Epidermal melanocyte (primary cell): Measurements from ENCODE around the gene CFL1.
"Not testable (repeated sequence)": the region's sequence is repeated elsewhere in the genome, so short reads cannot be mapped to it uniquely, and the experiment has no call there.

ENCODE experiments used
- DNase-seq: peaks from one replicate; pipeline ENCODE4 v3.0.0; 2011; ENCODE audit warnings: low spot score; ENCODE audit not compliant: insufficient read length

The CFL1 gene

GRCh38 chr11:65857853-65858680 is at the start of gene CFL1:
Gene CFL1 (minus strand): TSS chr11:65858180. CDS start chr11:65858099, 81 bp downstream.
- peak; percentile 91 for DNase-seq

GRCh38 chr11:65906602-65907001 is 48.6 kb upstream of the CFL1 start:
- DNase-seq: no peak

GRCh38 chr11:65903715-65904114 is 45.7 kb upstream of the CFL1 start:
- no peak for DNase-seq

- peak; percentile 37 for DNase-seq
Observed at GRCh38 chr11:65903068-65903481, 45.1 kb upstream of the CFL1 start.

GRCh38 chr11:65900899-65901180 is 42.9 kb upstream of the CFL1 start:
- no peak for DNase-seq

- DNase-seq: peak; percentile 85
Observed at GRCh38 chr11:65900125-65900898, 42.3 kb upstream of the CFL1 start, which contains the start of gene FOSL1. Gene FOSL1 (minus strand): TSS chr11:65900388. CDS start chr11:65900339, 49 bp downstream.

- no peak for DNase-seq
Observed at GRCh38 chr11:65899356-65900124, 41.6 kb upstream of the CFL1 start.

- no peak for DNase-seq
Observed at GRCh38 chr11:65898656-65899355, 40.8 kb upstream of the CFL1 start.

GRCh38 chr11:65897020-65897471 is 39.1 kb upstream of the CFL1 start:
- no peak for DNase-seq

- no peak for DNase-seq
Observed at GRCh38 chr11:65896034-65896999, 38.3 kb upstream of the CFL1 start.

- no peak for DNase-seq
Observed at GRCh38 chr11:65895482-65895981, 37.6 kb upstream of the CFL1 start.

GRCh38 chr11:65894034-65894591 is 36.1 kb upstream of the CFL1 start:
- DNase-seq: no peak

- no peak for DNase-seq
Observed at GRCh38 chr11:65892661-65893317, 34.8 kb upstream of the CFL1 start.

- not testable (repeated sequence) for DNase-seq
Observed at GRCh38 chr11:65892137-65892540, 34.2 kb upstream of the CFL1 start.

GRCh38 chr11:65891219-65892136 is 33.5 kb upstream of the CFL1 start:
- DNase-seq: no peak

GRCh38 chr11:65890324-65891218 is 32.6 kb upstream of the CFL1 start, which contains the start of gene CCDC85B:
Gene CCDC85B (plus strand): TSS chr11:65890673. CDS start chr11:65890784, 111 bp downstream.
- peak; percentile 94 for DNase-seq
